ENCODE data around the gene COL13A1. TPM values are rescaled to one million over a fixed set of nuclear protein-coding genes. Genes with fewer than 3 reads are reported as not detected.
A peak's percentile ranks its signal among the peaks of the same experiment; 100 is the strongest.

The COL13A1 gene
- total RNA-seq, 1 donor from 2014 or later: 4.6 TPM

- DNase-seq: no peak
Observed at GRCh38 chr10:69949770-69950169, 148.1 kb downstream of the COL13A1 start.

- no peak for DNase-seq
Observed at GRCh38 chr10:69951658-69952057, 150.0 kb downstream of the COL13A1 start.

- DNase-seq: no peak
Observed at GRCh38 chr10:69952069-69952800, 150.5 kb downstream of the COL13A1 start.

- peak; percentile 55 for DNase-seq
Observed at GRCh38 chr10:69952821-69953221, 151.1 kb downstream of the COL13A1 start.

- no peak for DNase-seq
Observed at GRCh38 chr10:69953851-69954250, 152.1 kb downstream of the COL13A1 start.

GRCh38 chr10:69955211-69955805 lies 153.6 kb downstream of the COL13A1 start:
- DNase-seq: no peak

- DNase-seq: no peak
Observed at GRCh38 chr10:69955897-69956740, 154.4 kb downstream of the COL13A1 start.

GRCh38 chr10:69956741-69957230 lies 155.1 kb downstream of the COL13A1 start:
- DNase-seq: no peak

- no peak for DNase-seq
Observed at GRCh38 chr10:69957241-69957885, 155.7 kb downstream of the COL13A1 start.

GRCh38 chr10:69957886-69958555 lies 156.3 kb downstream of the COL13A1 start:
- DNase-seq: peak; percentile 32

GRCh38 chr10:69958556-69958902 lies 156.8 kb downstream of the COL13A1 start:
- DNase-seq: no peak

- peak; percentile 5 for DNase-seq
Observed at GRCh38 chr10:69959911-69960310, 158.2 kb downstream of the COL13A1 start.

GRCh38 chr10:69960606-69960987 lies 158.9 kb downstream of the COL13A1 start:
- DNase-seq: no peak

GRCh38 chr10:69960988-69961880 lies 159.5 kb downstream of the COL13A1 start:
- DNase-seq: peak; percentile 26

- DNase-seq: no peak
Observed at GRCh38 chr10:69961881-69962745, 160.4 kb downstream of the COL13A1 start.

GRCh38 chr10:69962746-69963135 lies 161.0 kb downstream of the COL13A1 start:
- no peak for DNase-seq

GRCh38 chr10:69963178-69963834 lies 161.6 kb downstream of the COL13A1 start:
- no peak for DNase-seq

- DNase-seq: no peak
Observed at GRCh38 chr10:69963835-69964710, 162.4 kb downstream of the COL13A1 start.

All from tongue (tissue), 2 donors.